ENCODE data around the gene BDH1. TPM values are rescaled to one million over a fixed set of nuclear protein-coding genes. Genes with fewer than 3 reads are reported as not detected.

BDH1 gene
- total RNA-seq, 2 donors from 2014 or later = 4.0 to 48.3 TPM

GRCh38 chr3:197511130-197511529 is 44.6 kb downstream of the BDH1 start:
- no peaks in the 10 kb centered on the region for H3K36me3 ChIP-seq
- no peak for DNase-seq (ENCODE audit: low spot score)
- no peak overlapping the region for H3K4me3 ChIP-seq
- no peaks in the 10 kb centered on the region for H3K27me3 ChIP-seq
- TF ChIP-seq CTCF (IDR thresholded peaks at IDR 0.05) = no peak
- no peak overlapping the region for H3K27ac ChIP-seq
- no peaks in the 10 kb centered on the region for H3K9me3 ChIP-seq
- H3K4me1 ChIP-seq = no peaks in the 10 kb centered on the region

- TF ChIP-seq CTCF (IDR thresholded peaks at IDR 0.05) = no peak
- DNase-seq (ENCODE audit: low spot score) = no peak
Measured at GRCh38 chr3:197510642-197511018, 45.1 kb downstream of the BDH1 start.

GRCh38 chr3:197508924-197509775 is 46.6 kb downstream of the BDH1 start:
- H3K4me3 ChIP-seq = peak overlapping the region in 1 of 2 donors; percentile 55
- H3K4me1 ChIP-seq = no peaks in the 10 kb centered on the region
- H3K27me3 ChIP-seq = no peaks in the 10 kb centered on the region
- no peak overlapping the region for H3K27ac ChIP-seq
- no peak for DNase-seq (ENCODE audit: low spot score)
- H3K9me3 ChIP-seq = no peaks in the 10 kb centered on the region
- TF ChIP-seq CTCF (IDR thresholded peaks at IDR 0.05) = no peak
- H3K36me3 ChIP-seq = no peaks in the 10 kb centered on the region

More at GRCh38 chr3:197510642-197511018, 45.1 kb downstream of the BDH1 start:
- no peak overlapping the region for H3K4me3 ChIP-seq
- no peaks in the 10 kb centered on the region for H3K27me3 ChIP-seq
- no peak overlapping the region for H3K27ac ChIP-seq
- H3K9me3 ChIP-seq = no peaks in the 10 kb centered on the region
- no peaks in the 10 kb centered on the region for H3K4me1 ChIP-seq
- no peaks in the 10 kb centered on the region for H3K36me3 ChIP-seq

- H3K9me3 ChIP-seq = no peaks in the 10 kb centered on the region
- no peak for TF ChIP-seq CTCF (IDR thresholded peaks at IDR 0.05)
- no peaks in the 10 kb centered on the region for H3K36me3 ChIP-seq
- H3K4me1 ChIP-seq = no peaks in the 10 kb centered on the region
- no peaks in the 10 kb centered on the region for H3K27me3 ChIP-seq
- DNase-seq (ENCODE audit: low spot score) = no peak
- no peak overlapping the region for H3K4me3 ChIP-seq
- no peak overlapping the region for H3K27ac ChIP-seq
Measured at GRCh38 chr3:197508461-197508860, 47.3 kb downstream of the BDH1 start.

GRCh38 chr3:197508051-197508451 is 47.7 kb downstream of the BDH1 start:
- no peaks in the 10 kb centered on the region for H3K36me3 ChIP-seq
- no peak overlapping the region for H3K4me3 ChIP-seq
- H3K9me3 ChIP-seq = no peaks in the 10 kb centered on the region
- DNase-seq (ENCODE audit: low spot score) = no peak
- H3K27ac ChIP-seq = no peak overlapping the region
- no peak for TF ChIP-seq CTCF (IDR thresholded peaks at IDR 0.05)
- H3K4me1 ChIP-seq = no peaks in the 10 kb centered on the region
- no peaks in the 10 kb centered on the region for H3K27me3 ChIP-seq

- DNase-seq (ENCODE audit: low spot score) = no peak
- Histone ChIP-seq H3K4me1 (no peaks in the 10 kb centered on the region), H3K9me3 (no peaks in the 10 kb centered on the region), H3K27ac (no peak overlapping the region), H3K4me3 (no peak overlapping the region), H3K36me3 (no peaks in the 10 kb centered on the region), H3K27me3 (no peaks in the 10 kb centered on the region)
- no peak for TF ChIP-seq CTCF (IDR thresholded peaks at IDR 0.05)
Measured at GRCh38 chr3:197507541-197507940, 48.2 kb downstream of the BDH1 start.

All from right atrium auricular region (tissue), 2 donors.